Activated B cell treated with CpG ODN at 0.5 μM for 24 hours (primary cell): ENCODE data around the gene REXO2. TPM values are rescaled to one million over a fixed set of nuclear protein-coding genes. Genes with fewer than 3 reads are reported as not detected.

Source experiments
- ATAC-seq: fragments of 200-7000 bp; cut with Tn5 transposase; one replicate; pipeline ENCODE4 v1.10.0; 2021; ENCODE audit warnings: low read depth, mild to moderate bottlenecking, moderate library complexity
- CTCF ChIA-PET: fragments of 350-600 bp; sonication (Branson Sonifier 250); formaldehyde crosslinking; loops from one replicate; lab custom pipeline; 2021; ENCODE audit warnings: antibody characterized with exemption; lab: Charles Lee
- POLR2A ChIA-PET: fragments of 350-600 bp; sonication (Branson Sonifier 250); formaldehyde crosslinking; loops from one replicate; lab custom pipeline; 2021; ENCODE audit warnings: antibody characterized with exemption; lab: Charles Lee
- DNase-seq: peaks from one replicate; pipeline ENCODE4 v3.0.0; 2022
- H3K27ac Mint-ChIP-seq: one replicate; pipeline ENCODE4 v1.8.0; 2020; ENCODE audit warnings: mixed read lengths
- H3K27me3 Mint-ChIP-seq: one replicate; pipeline ENCODE4 v1.8.0; 2021; ENCODE audit warnings: mixed read lengths
- H3K36me3 Mint-ChIP-seq: one replicate; pipeline ENCODE4 v1.8.0; 2021; ENCODE audit warnings: low read depth, mixed read lengths
- H3K4me1 Mint-ChIP-seq: one replicate; pipeline ENCODE4 v1.8.0; 2021; ENCODE audit warnings: mixed read lengths
- H3K4me3 Mint-ChIP-seq: one replicate; pipeline ENCODE4 v1.8.0; 2020; ENCODE audit warnings: mild to moderate bottlenecking, mixed read lengths
- H3K9me3 Mint-ChIP-seq: one replicate; pipeline ENCODE4 v1.8.0; 2020; ENCODE audit warnings: mixed read lengths
- CTCF ChIP-seq: fragments of 200-600 bp; IDR thresholded peaks from one replicate; pipeline ENCODE4 v1.8.0; 2022; ENCODE audit warnings: antibody characterized with exemption, mild to moderate bottlenecking
- intact Hi-C: fragments of 100-400 bp; cut with micrococcal nuclease; formaldehyde crosslinking; loops from one replicate; pipeline ENCODE4 v1.15.1; 2024
- total RNA-seq: library from RNA; stranded (reverse); gene quantifications from 2 replicates; pipeline ENCODE4 v1.2.3, GENCODE V29; 2022

Gene REXO2
- total RNA-seq, 1 donor from 2014 or later = 27.3 TPM

DNA sequence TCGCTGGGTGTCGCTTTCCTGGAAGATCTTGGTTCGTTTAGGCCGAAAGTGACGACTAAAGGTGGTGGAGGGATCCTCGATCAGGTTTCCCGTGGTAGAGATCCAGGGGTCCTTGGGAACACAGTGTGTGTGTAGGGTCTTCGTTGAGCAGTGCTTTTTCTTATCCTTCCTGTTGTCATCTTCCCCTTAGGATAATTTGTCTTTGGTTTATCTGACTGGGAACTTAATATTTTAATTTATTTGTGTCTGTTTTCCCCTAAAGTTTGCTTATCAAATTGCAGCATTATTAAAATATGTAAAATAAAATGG lies 38.4 kb upstream of the REXO2 start:
- Mint-ChIP-seq H3K9me3 (no peaks in the 10 kb centered on the region), H3K36me3 (peaks cover 37% of the 10 kb centered on the region), H3K4me1 (peaks cover 55% of the 10 kb centered on the region), H3K27ac (peak overlapping the region; percentile 98), H3K27me3 (no peaks in the 10 kb centered on the region), H3K4me3 (peak overlapping the region; percentile 96)
- no peak for TF ChIP-seq CTCF
- ATAC-seq (no peak), DNase-seq (no peak)
- ChIA-PET POLR2A (interaction anchor here (1.0 to 1.8 kb wide), 5 partner anchors 10 to 526 kb away, joined by 3 to 9 read pairs (median 4); partner anchors contain the start of genes REXO2 and USP28), CTCF (no interaction called here)
- intact Hi-C loops = loop anchor here (1.0 to 10.0 kb wide), 7 partner anchors 38 to 1087 kb away; partner anchors contain the start of genes REXO2, TTC12, USP28 and ZW10

DNA sequence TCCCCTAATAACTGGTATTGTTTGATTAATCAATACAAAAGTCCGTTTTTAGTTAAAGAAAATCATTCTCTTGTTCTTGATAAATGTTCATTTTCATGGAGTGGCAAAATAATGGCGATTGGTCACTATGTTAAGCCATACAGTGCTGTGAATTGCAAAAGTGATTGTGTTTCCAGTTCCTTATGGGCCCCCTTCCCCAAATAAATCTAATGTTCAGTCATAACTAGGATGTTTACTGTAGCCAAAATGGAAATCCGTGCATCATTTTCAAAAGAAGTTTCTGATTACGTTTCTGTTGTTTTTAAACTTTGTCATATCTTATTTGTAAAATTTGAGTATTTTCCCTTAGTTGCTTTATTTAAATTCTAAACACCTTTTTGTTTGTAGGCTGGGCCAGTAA lies 38.0 kb upstream of the REXO2 start:
- ATAC-seq (no peak), DNase-seq (no peak)
- ChIA-PET POLR2A (no interaction called here), CTCF (no interaction called here)
- peaks cover 55% of the 10 kb centered on the region for H3K4me1 Mint-ChIP-seq
- peaks cover 41% of the 10 kb centered on the region for H3K36me3 Mint-ChIP-seq
- H3K27me3 Mint-ChIP-seq = no peaks in the 10 kb centered on the region
- intact Hi-C loops = loop anchor here (10.0 kb wide), 1 partner anchor 237 kb away; no protein-coding TSS in a partner anchor
- TF ChIP-seq CTCF = no peak
- H3K4me3 Mint-ChIP-seq = peak overlapping the region; percentile 96
- H3K9me3 Mint-ChIP-seq = no peaks in the 10 kb centered on the region
- peak overlapping the region; percentile 98 for H3K27ac Mint-ChIP-seq

- DNase-seq = no peak
- intact Hi-C loops = no loop called here
- Mint-ChIP-seq H3K27me3 (no peaks in the 10 kb centered on the region), H3K4me3 (no peak overlapping the region), H3K27ac (no peak overlapping the region), H3K36me3 (peaks cover 28% of the 10 kb centered on the region), H3K4me1 (peaks cover 3% of the 10 kb centered on the region), H3K9me3 (no peaks in the 10 kb centered on the region)
- POLR2A ChIA-PET = no interaction called here
- ATAC-seq = no peak
- no peak for TF ChIP-seq CTCF
- CTCF ChIA-PET = no interaction called here
These were observed 26.3 kb upstream of the REXO2 start for GRCh38 chr11:114412946-114413345.

GRCh38 chr11:114413958-114414357 lies 25.3 kb upstream of the REXO2 start:
- CTCF ChIA-PET = no interaction called here

DNA sequence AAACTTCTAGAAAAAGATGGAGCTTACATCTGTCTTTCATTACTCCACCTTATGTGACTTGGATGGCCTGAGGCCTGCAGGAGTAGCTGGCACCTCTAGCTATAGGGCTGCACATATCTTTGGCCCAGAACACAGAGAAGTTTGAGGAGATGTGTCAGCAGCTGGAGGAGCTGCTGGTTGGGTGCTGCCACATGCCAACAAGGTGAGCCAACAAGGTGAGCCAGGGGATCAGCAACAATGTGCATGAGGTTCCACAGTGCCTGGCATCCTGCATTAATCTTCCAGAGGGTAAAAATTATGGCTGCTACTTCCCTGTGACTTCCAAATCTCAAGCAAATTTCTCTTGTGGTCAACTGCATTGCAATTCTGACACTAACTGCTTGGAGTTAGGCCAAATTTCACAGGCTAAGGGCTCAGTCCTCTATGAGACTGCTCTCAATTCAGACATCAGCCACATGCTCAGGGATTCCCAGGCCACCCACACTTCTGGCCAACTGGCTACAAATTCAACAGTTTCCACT lies 22.8 kb upstream of the REXO2 start:
- H3K4me3 Mint-ChIP-seq = no peak overlapping the region

More at GRCh38 chr11:114413958-114414357, 25.3 kb upstream of the REXO2 start:
- POLR2A ChIA-PET = no interaction called here
- H3K4me3 Mint-ChIP-seq = no peak overlapping the region
- intact Hi-C loops = no loop called here
- TF ChIP-seq CTCF = no peak
- peaks cover 3% of the 10 kb centered on the region for H3K4me1 Mint-ChIP-seq
- H3K27ac Mint-ChIP-seq = no peak overlapping the region
- no peaks in the 10 kb centered on the region for H3K27me3 Mint-ChIP-seq
- DNase-seq (no peak), ATAC-seq (no peak)
- H3K9me3 Mint-ChIP-seq = no peaks in the 10 kb centered on the region
- H3K36me3 Mint-ChIP-seq = peaks cover 22% of the 10 kb centered on the region

More for the DNA sequence above, 22.8 kb upstream of the REXO2 start:
- no peaks in the 10 kb centered on the region for H3K9me3 Mint-ChIP-seq
- H3K4me1 Mint-ChIP-seq = peaks cover 3% of the 10 kb centered on the region
- peaks cover 5% of the 10 kb centered on the region for H3K36me3 Mint-ChIP-seq
- ATAC-seq (no peak), DNase-seq (no peak)
- TF ChIP-seq CTCF = no peak
- ChIA-PET CTCF (no interaction called here), POLR2A (no interaction called here)
- intact Hi-C loops = no loop called here
- no peaks in the 10 kb centered on the region for H3K27me3 Mint-ChIP-seq
- no peak overlapping the region for H3K27ac Mint-ChIP-seq
